GM11168 (cell line): ENCODE measurements around the gene LRRC26.

ENCODE experiments used
- in situ Hi-C: fragments of 300-500 bp; cut with MboI; formaldehyde crosslinking; loops from one replicate; pipeline ENCODE4 v1.12.0; 2022; ENCODE audit warnings: low sequenced_read_pairs; ENCODE audit not compliant: unreplicated experiment

Gene LRRC26

DNA sequence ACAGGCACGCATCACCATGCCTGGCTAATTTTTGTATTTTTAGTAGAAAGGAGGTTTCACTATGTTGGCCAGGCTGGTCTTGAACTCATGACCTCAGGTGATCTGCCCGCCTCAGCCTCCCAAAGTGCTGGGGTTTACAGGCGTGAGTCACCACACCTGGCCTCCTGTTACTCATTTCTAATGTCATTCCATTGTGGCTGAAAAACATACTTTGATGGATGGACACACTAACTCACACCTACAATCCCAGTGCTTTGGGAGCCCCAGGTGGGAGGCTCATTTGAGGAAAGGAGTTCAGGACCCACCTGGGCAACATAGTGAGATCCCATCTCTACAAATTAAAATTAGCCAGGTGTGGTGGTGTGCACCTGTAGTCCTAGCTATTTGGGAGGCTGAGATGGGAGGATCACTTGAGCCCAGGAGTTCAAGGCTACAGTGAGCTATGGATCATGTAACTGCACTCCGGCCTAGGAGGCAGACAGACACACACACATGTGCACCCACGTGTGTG, 45.8 kb downstream of the LRRC26 start:
- in situ Hi-C loops, result loop anchor here (5.0 to 25.0 kb wide), 3 partner anchors 33 to 288 kb away; partner anchors contain the start of genes EXD3, NOXA1 and SLC34A3

DNA sequence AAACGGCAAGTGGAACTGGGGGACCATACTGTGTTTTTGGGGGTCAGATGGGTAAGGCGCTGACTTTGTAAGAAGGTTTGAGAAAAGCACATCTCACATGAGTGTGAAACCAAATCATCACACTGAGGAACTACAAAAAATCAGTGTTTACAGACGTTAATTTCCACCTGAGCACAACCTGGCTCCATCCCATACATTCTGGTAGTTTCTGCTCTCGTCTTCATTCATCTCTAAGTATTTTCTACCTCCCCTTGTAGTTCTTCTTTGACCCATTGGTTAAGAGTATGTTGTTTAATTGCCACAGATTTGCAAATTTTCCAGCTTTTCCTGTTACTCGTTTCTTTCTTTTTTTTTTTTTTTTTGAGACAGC, 46.4 kb downstream of the LRRC26 start:
- in situ Hi-C loops, result loop anchor here (5.0 to 25.0 kb wide), 3 partner anchors 34 to 289 kb away; partner anchors contain the start of genes EXD3, NOXA1 and SLC34A3

DNA sequence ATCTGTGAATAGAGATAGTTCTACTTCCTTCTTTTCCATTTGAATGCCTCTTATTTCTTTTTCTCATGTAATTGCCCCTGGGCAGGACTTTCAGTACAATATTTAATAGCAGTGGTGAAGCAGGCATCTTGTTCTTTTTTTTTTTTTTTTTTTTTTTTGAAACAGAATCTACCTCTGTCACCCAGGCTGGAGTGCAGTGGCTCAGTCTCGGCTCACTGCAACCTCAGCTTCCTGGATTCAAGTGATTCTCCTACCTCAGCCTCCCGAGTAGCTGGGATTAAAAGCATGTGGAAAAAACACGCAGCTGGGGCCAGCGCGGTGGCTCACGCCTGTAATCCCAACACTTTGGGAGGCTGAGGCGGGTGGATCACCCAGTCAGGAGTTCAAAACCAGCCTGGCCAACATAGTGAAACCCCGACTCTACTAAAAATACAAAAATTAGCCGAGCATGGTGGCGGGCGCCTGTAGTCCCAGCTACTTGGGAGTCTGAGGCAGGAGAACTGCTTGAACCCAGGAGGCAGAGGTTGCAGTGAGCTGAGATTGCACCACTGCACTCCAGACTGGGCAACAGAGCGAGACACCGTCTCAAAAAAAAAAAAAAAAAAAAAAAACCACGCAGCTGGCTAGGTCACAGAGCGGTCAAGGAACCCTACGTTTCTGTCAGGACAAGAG, 46.9 kb downstream of the LRRC26 start:
- in situ Hi-C loops, result loop anchor here (5.0 to 25.0 kb wide), 3 partner anchors 34 to 289 kb away; partner anchors contain the start of genes EXD3, NOXA1 and SLC34A3

DNA sequence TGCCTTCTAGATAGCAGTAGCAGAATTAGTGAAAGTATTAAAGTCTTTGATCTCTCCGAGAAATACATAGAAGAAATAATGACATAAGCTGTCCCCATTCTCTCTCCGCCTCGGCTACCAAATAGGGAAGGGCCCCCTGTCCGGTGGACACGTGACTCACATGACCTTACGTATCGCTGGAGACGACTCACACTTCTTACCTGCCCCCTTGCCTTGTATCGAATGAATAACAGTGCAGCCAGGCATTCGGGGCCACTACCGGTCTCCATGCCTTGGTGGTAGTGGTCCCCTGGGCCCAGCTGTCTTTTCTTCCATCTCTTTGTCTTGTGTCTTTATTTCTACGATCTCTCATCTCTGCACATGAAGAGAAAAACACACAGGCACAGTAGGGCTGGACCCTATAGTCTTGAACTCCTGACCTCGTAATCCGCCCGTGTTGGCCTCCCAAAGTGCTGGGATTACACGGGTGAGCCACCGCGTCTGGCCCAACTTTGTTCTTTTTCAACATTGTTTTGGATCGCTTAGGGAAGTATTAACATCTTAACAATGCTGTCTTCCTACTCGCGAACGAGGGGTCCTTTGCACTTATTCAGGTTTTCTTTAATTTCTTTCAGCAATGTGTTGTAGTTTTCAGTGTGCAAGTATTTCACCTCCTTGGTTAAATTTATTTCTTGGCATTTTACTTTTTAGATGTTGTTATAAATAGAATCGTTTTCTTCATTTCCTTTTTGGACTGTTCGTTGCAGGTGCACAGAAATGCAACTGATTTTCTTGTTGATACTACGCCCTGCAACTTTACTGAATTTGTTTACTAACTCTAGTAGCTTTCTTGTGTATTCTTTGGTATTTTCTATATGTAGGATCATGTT, 47.7 kb downstream of the LRRC26 start:
- in situ Hi-C loops, result loop anchor here (5.0 to 25.0 kb wide), 3 partner anchors 35 to 290 kb away; partner anchors contain the start of genes EXD3, NOXA1 and SLC34A3
